ENCODE results near the gene TPST2.
"Not testable (repeated sequence)": the region's sequence is repeated elsewhere in the genome, so short reads cannot be mapped to it uniquely, and the experiment has no call there.

The TPST2 gene

GRCh38 chr22:26528518-26528917 is 61.4 kb downstream of the TPST2 start:
- DNase-seq = not testable (repeated sequence)

GRCh38 chr22:26527574-26528465 is 62.1 kb downstream of the TPST2 start:
- no peak for DNase-seq

GRCh38 chr22:26527167-26527566 is 62.8 kb downstream of the TPST2 start:
- no peak for DNase-seq

- DNase-seq = no peak
Observed at GRCh38 chr22:26525946-26526564, 63.9 kb downstream of the TPST2 start.

GRCh38 chr22:26524870-26525269 is 65.1 kb downstream of the TPST2 start:
- DNase-seq = no peak

- DNase-seq = no peak
Observed at GRCh38 chr22:26522592-26522991, 67.3 kb downstream of the TPST2 start.

- no peak for DNase-seq
Observed at GRCh38 chr22:26522012-26522411, 67.9 kb downstream of the TPST2 start.

- no peak for DNase-seq
Observed at GRCh38 chr22:26517429-26517828, 72.5 kb downstream of the TPST2 start.

- DNase-seq = no peak
Observed at GRCh38 chr22:26516503-26516902, 73.4 kb downstream of the TPST2 start.

GRCh38 chr22:26515931-26516330 is 74.0 kb downstream of the TPST2 start:
- no peak for DNase-seq

GRCh38 chr22:26514419-26515161 is 75.3 kb downstream of the TPST2 start:
- no peak for DNase-seq

- no peak for DNase-seq
Observed at GRCh38 chr22:26513838-26514237, 76.1 kb downstream of the TPST2 start.

- DNase-seq = peak; percentile 85
Observed at GRCh38 chr22:26512149-26512793, 77.7 kb downstream of the TPST2 start, which contains the start of gene TFIP11. TFIP11 (minus strand) TSS chr22:26512473; CDS start chr22:26510272, 2,201 bp downstream.

- no peak for DNase-seq
Observed at GRCh38 chr22:26508148-26508547, 81.8 kb downstream of the TPST2 start.

- DNase-seq = no peak
Observed at GRCh38 chr22:26503758-26504157, 86.2 kb downstream of the TPST2 start.

- peak; percentile 9 for DNase-seq
Observed at GRCh38 chr22:26502688-26503561, 87.0 kb downstream of the TPST2 start.

- no peak for DNase-seq
Observed at GRCh38 chr22:26501996-26502395, 87.9 kb downstream of the TPST2 start.

GRCh38 chr22:26499188-26499703 is 90.7 kb downstream of the TPST2 start:
- no peak for DNase-seq

- DNase-seq = no peak
Observed at GRCh38 chr22:26496456-26496855, 93.5 kb downstream of the TPST2 start.

- no peak for DNase-seq
Observed at GRCh38 chr22:26494506-26494905, 95.4 kb downstream of the TPST2 start.

GRCh38 chr22:26492220-26492619 is 97.7 kb downstream of the TPST2 start:
- DNase-seq = no peak
